Body of pancreas (tissue), 4 donors: ENCODE data around the gene MINDY3. TPM values are rescaled to one million over a fixed set of nuclear protein-coding genes. Genes with fewer than 3 reads are reported as not detected.

ENCODE experiments used
- ATAC-seq: fragments of 150-250 bp; one replicate; pipeline ENCODE4 v1.9.1; 2016
- DNase-seq, 4 donors: peaks; one replicate each; pipeline ENCODE4 v3.0.0-alpha.2; 2019
- H3K27ac ChIP-seq, 4 donors: fragments of 200-600 bp; sonication (generic); 1 replicate in 3 of 4; 2 replicates in 1 of 4; pipeline versions ENCODE4 v1.5.1 to v1.6.1; 2016 to 2019; ENCODE audit warnings: mild to moderate bottlenecking in 1 of 4, mixed read lengths in 1 of 4, moderate library complexity in 1 of 4
- H3K27me3 ChIP-seq, 2 donors: fragments of 200-600 bp; sonication (generic); one replicate each; pipeline ENCODE4 v1.6.0; 2016; ENCODE audit warnings: mild to moderate bottlenecking in 1 of 2
- H3K36me3 ChIP-seq, 2 donors: fragments of 200-600 bp; sonication (generic); replicated peaks in 1 of 2; 2 replicates each; pipeline ENCODE4 v1.5.1; 2016; ENCODE audit warnings: low read depth in 2 of 2; ENCODE audit not compliant: insufficient read depth in 1 of 2
- H3K4me1 ChIP-seq: fragments of 200-600 bp; sonication (generic); one replicate; pipeline ENCODE4 v1.6.0; 2016
- H3K4me3 ChIP-seq, 2 donors: fragments of 200-600 bp; sonication (generic); 1 replicate in 1 of 2; 2 replicates in 1 of 2; pipeline ENCODE4 v1.5.1; 2016 to 2019
- H3K9me3 ChIP-seq, 3 donors: fragments of 200-600 bp; sonication (generic); 1 replicate in 2 of 3; 2 replicates in 1 of 3; pipeline ENCODE4 v1.5.1; 2016
- POLR2A ChIP-seq, 3 donors: fragments of 450-650 bp; IDR thresholded peaks; one replicate each; pipeline ENCODE4 v1.6.1; 2016; ENCODE audit warnings: antibody characterized with exemption in 3 of 3, mild to moderate bottlenecking in 2 of 3
- WGBS, 2 donors: methylation state at CpG; one replicate each; pipeline ENCODE4 v1.1.5; 2017; 5-methylcytosine and 5-hydroxymethylcytosine counted together
- intact Hi-C: fragments of 100-400 bp; cut with DNase I; formaldehyde crosslinking; loops from one replicate; pipeline ENCODE4 v1.15.1; 2023
- total RNA-seq, 2 donors: library from RNA; depleted of rRNA; stranded (reverse); fragments of >200 nt; gene quantifications; one replicate each; pipeline ENCODE4 v1.1.0, GENCODE V29; 2016
- TF ChIP-seq, protein P1 (sequence below), 7 experiments: fragments of 450-650 bp in 4 of 7; fragments of 200-600 bp in 3 of 7; sonication (generic) in 3 of 7; IDR thresholded peaks; one replicate each; pipeline ENCODE4 v1.5.1; 2016 to 2019; ENCODE audit warnings: antibody characterized with exemption in 7 of 7

MINDY3 gene
- total RNA-seq, 2 donors from 2014 or later: 15.6 to 22.1 TPM

DNA sequence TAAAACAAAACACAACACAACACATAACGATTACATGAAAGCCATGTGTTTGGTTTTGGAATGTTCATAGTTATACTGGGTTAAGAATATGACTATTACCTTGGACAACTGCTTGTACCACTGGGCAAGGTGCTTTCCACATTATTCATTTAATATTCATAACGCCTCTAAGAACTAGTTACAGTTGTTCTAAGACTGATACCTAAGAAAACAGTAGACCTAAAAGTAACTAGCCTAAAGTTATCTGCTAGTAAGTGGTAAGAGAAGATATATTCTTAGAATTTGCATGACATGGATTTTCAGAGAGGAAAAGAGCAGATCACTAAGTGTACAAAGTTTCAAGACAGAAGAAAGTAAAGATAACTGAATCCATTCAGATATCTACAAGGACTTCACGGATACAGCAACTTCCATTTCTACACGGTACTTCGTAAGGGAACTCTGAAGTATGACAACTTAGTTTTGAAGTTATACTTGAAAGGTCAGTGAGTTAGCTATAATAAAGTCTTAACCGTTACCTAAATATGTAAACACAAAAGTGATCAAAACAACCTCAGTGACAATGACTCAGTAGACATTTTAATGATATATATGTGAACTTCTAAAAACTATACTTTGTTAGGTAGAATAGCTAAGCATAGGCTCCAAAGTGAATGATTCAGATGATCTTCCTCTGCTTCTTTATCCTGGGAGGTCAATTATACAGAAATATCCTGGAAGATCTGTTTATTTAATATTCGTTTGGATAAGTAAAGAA lies 65.1 kb downstream of the MINDY3 start:
- H3K4me1 ChIP-seq: no peaks in the 10 kb centered on the region
- ATAC-seq (no peak), DNase-seq (no peak)
- no peak overlapping the region for H3K4me3 ChIP-seq
- no peak overlapping the region for H3K27ac ChIP-seq
- intact Hi-C loops: no loop called here
- no peaks in the 10 kb centered on the region for H3K9me3 ChIP-seq
- 77 to 80% methylated on average over 7 of the region's 7 CpGs for WGBS, 2 donors
- H3K27me3 ChIP-seq: no peaks in the 10 kb centered on the region
- H3K36me3 ChIP-seq: no peaks in the 10 kb centered on the region
- no peak for TF ChIP-seq POLR2A (IDR thresholded peaks at IDR 0.05)
- TF ChIP-seq, protein P1, sequence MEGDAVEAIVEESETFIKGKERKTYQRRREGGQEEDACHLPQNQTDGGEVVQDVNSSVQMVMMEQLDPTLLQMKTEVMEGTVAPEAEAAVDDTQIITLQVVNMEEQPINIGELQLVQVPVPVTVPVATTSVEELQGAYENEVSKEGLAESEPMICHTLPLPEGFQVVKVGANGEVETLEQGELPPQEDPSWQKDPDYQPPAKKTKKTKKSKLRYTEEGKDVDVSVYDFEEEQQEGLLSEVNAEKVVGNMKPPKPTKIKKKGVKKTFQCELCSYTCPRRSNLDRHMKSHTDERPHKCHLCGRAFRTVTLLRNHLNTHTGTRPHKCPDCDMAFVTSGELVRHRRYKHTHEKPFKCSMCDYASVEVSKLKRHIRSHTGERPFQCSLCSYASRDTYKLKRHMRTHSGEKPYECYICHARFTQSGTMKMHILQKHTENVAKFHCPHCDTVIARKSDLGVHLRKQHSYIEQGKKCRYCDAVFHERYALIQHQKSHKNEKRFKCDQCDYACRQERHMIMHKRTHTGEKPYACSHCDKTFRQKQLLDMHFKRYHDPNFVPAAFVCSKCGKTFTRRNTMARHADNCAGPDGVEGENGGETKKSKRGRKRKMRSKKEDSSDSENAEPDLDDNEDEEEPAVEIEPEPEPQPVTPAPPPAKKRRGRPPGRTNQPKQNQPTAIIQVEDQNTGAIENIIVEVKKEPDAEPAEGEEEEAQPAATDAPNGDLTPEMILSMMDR (IDR thresholded peaks at IDR 0.05): no peak

DNA sequence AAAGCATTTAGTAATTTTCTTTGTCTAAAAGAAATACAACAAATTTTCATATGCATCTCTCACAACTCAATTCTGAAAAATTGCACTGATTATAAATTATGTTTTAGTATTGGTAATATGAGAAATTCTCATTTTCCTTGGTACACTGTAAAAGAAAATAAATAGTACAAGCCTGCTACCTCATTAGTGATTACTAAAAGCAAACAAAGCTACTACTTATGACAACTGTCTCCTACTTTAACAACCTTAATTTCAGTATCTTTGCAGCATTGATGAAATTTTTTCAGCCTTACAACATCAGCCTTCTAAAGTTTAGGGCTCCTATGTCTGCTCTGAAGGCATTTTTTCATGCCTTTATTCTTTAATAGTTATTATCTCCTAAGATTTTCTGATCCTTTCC lies 65.7 kb downstream of the MINDY3 start:
- TF ChIP-seq POLR2A (IDR thresholded peaks at IDR 0.05): no peak
- TF ChIP-seq, protein P1 (IDR thresholded peaks at IDR 0.05): no peak
- Histone ChIP-seq H3K36me3 (no peaks in the 10 kb centered on the region), H3K9me3 (no peaks in the 10 kb centered on the region), H3K4me1 (no peaks in the 10 kb centered on the region), H3K27me3 (no peaks in the 10 kb centered on the region), H3K27ac (no peak overlapping the region), H3K4me3 (no peak overlapping the region)
- ATAC-seq (no peak), DNase-seq (no peak)
- intact Hi-C loops: no loop called here

DNA sequence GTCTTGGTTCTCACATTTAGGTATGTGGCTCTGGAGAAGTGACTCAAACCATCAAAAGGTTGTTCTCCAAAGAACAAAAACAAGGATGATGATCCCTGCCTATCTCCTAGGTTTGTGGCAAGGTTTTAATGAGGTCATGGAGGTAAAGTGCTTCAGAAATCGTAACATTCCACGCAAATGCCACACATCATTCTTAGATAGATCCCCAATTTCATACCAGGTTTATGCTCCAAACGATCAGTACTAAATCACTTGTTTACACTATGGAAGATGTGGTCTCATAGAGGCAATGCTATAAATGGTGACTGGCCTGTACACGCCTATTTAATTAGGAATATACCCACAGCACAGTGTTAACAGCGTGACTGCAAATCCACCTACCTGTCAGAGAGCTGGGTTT lies 66.6 kb downstream of the MINDY3 start:
- DNase-seq (no peak), ATAC-seq (no peak)
- TF ChIP-seq, protein P1 (IDR thresholded peaks at IDR 0.05): no peak
- no peak for TF ChIP-seq POLR2A (IDR thresholded peaks at IDR 0.05)
- H3K27ac ChIP-seq: no peak overlapping the region
- H3K4me1 ChIP-seq: no peaks in the 10 kb centered on the region
- no peaks in the 10 kb centered on the region for H3K36me3 ChIP-seq
- WGBS, 2 donors: 93 to 99% methylated on average over 5 of the region's 5 CpGs
- intact Hi-C loops: no loop called here
- H3K9me3 ChIP-seq: no peaks in the 10 kb centered on the region
- H3K27me3 ChIP-seq: no peaks in the 10 kb centered on the region
- H3K4me3 ChIP-seq: no peak overlapping the region

DNA sequence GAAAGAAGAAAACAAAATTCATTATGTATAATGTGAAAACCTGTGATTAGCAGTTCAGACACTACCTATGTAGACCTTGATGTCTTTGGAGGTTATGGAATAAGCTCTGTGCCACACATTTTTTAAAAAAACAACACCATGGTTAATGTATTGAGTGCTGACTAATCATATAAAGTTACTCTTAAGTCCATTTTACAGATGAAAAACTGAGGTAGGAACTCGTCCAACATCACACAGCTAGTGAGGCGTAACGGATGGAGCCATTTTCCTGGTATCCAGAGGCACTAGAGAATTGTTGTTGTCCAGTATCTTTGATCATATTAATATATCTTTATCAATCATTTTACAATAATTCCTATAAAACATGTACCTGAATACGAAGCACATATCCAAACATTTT lies 67.5 kb downstream of the MINDY3 start:
- WGBS, 2 donors: 95 to 96% methylated on average over 4 of the region's 4 CpGs
- Histone ChIP-seq H3K4me3 (no peak overlapping the region), H3K27ac (no peak overlapping the region), H3K36me3 (no peaks in the 10 kb centered on the region), H3K4me1 (no peaks in the 10 kb centered on the region), H3K27me3 (no peaks in the 10 kb centered on the region), H3K9me3 (no peaks in the 10 kb centered on the region)
- intact Hi-C loops: no loop called here
- no peak for TF ChIP-seq POLR2A (IDR thresholded peaks at IDR 0.05)
- TF ChIP-seq, protein P1 (IDR thresholded peaks at IDR 0.05): no peak
- ATAC-seq: no peak
- DNase-seq: no peak
